Hematopoietic multipotent progenitor cell treated with erythropoietin and hydrocortisone succinate and interleukin-3 and kit ligand, for 6 days (in vitro differentiated cells): Measurements from ENCODE around the gene NHSL2.

Experiments used
- DNase-seq: peaks from one replicate; pipeline ENCODE4 v3.0.0-alpha.2; 2015

NHSL2 gene

DNA sequence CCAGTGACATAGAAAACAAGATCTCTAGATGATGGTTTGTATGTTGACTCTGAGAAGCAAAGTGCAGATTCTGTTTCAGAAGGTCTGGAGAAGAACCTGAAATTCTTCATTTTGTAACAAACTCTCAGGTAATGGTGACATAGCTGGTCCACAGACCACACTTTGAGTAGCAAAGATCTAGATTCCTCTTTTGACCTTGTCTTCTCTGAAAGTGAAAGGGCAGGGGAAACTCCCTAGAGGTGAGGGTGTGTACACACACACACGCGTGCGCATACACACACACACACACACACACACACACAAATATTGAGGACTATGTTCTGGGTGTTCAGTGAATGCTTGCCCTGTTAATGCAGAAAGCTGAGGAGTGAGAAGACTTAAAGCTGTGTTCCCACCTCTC is 110.1 kb downstream of the NHSL2 start:
- DNase-seq: no peak

DNA sequence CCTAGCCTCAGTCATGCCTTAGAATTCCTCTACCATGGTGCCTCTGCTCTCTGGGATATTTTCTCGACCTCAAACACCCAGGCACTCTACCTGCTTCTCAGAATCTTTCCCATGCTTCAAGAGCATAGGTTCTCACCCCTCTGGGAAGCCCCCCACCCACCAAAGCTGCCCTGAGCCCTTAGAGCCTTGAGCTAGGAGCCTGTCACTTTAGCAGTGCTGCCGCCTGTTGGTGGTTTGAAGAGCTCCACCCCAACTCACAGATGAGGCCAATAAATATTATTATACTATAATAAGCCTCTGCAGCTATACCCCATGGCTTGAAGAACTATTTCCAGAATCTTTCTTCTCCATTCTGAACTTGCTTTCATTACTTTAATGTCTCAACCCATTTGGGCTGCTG is 111.3 kb downstream of the NHSL2 start:
- DNase-seq: peak; percentile 60

- no peak for DNase-seq
Observed at GRCh38 chrX:72023071-72023470, 112.4 kb downstream of the NHSL2 start.

- DNase-seq: no peak
Observed at GRCh38 chrX:72025236-72025770, 114.7 kb downstream of the NHSL2 start.

- no peak for DNase-seq
Observed at GRCh38 chrX:72026341-72027023, 115.8 kb downstream of the NHSL2 start.

GRCh38 chrX:72027024-72027913 is 116.6 kb downstream of the NHSL2 start:
- DNase-seq: no peak

- DNase-seq: no peak
Observed at GRCh38 chrX:72027914-72028307, 117.3 kb downstream of the NHSL2 start.

DNA sequence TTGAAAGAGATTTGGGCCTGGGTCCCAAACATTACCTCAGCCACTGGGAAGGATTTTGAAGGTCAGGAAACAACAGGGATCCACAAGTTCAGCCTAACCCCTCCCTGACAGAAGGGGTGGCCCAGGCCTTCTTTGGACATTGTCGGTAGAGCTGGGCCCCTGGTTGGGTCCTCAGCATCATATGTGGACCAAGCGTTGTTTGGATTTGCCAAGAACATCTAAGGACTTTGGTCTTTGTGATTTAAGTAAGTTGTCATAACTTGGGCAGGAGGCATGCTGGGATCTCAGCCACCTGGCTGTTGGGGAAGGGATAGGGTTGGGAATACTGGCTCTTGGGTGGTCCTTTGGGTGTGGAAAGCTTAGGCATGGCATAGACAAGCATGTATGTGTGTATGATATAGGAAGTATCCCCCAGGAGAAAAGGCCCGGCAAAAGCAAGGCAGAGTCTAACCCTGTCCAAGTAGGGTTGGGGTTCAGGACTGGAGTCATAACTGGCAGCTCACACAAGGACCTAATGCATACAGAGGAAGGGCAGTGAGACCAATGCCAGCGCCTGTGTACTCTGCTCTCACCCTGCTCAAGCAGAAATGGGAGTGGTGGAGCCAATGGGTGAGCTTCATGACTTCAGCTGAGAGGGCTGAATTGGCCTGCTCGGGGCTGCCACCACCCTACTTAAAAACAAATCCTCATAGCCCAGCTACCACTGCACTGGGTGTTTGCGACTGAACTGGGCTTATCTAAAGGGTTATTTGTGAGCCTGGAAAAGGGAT is 118.2 kb downstream of the NHSL2 start:
- DNase-seq: no peak

DNA sequence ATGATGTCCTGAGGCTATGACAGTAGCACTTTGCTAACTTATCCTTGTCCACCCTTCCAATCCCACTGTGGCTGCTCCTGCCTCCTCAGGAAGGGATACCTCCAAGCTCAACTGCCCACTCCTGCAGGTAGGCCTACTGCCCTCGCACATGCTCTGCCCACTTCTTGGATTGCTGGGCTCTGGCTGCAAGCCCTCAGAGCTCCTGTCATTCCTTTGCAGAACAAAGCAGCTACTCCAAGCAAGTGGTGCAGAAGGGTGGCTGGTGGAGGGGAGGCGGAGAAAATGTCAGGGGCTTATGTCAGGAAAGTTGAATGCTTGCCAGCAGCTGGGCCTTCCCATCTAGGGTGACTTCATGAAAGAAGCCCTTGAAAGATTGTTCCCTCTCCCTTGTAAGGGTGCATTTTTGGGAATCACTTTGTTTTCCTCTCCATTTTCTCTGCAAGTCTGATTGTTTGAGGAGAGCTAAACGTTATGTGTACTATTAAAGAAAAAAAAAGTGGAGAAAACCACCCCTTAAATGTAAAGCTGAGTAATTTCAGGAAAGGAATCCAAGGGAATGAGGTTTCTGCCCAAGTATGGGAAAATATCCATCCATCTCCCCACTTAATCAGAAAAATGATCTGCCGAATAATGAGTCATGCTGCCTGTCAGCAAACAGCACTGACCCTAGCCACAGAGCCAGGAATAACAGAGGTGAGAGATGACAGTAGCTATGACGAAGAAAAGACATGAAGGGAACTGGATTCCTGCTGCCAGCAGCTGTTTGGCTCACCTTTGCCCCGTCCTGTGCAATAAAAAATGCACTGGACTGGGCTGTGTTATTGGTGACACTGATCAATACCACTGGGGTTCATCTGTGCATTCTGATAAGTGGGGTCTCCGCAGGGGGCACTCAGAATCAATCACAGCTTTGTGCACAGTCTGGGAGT is 119.1 kb downstream of the NHSL2 start:
- no peak for DNase-seq

DNA sequence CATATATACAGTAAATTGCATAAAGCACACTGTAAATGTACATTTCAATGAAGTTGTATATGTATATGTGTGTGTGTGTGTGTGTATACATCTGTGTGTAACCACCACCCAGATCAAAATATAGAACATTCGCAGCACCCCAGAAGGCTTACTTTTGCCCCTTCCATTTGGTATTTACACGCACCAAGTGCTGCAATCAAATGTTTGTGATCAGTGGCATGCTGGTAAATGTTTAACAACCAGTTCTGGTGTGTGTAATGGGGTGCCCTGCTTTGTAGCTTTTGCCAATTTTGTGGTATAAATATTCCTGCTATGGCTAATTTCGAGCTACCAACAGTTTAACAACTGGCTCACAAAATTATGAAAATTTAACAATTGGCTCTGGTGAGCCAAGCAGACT is 119.8 kb downstream of the NHSL2 start:
- DNase-seq: no peak

DNA sequence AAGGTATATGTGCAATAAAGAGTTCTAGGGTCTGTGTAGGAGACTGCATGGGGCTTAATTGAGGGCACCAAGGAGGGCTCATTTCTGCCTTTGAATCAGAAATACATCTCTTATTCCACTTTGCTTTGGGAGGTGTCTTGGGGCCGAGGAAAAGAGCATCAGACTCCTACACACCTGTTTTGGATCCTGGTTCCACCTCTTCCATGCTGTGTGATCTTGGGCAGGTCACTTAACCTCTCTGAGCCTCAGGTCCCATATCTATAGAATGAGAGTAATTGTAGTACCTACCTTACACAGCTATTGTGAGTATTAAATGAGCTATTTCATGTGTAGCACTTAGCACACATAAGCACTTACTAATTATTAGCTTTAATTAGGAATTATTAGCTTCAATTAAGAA is 120.5 kb downstream of the NHSL2 start:
- DNase-seq: no peak

DNA sequence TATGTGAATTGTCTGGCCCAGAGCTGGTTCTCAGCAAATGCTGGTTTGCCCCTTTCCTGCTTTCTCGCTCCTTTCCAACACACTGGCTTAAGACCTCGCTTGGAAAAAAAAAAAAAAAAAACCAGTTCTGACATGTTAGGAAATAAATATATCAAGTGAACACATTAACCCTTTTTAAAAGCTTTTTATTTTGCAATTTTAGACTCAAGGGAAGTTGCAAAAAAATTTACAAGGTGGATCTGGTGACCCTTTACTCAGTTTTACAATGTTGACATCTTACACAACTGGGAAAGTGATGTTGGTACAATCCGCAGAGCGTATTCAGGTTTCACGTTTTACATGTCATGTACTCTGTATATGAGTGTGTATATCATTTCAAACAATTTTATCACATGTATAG is 121.0 kb downstream of the NHSL2 start:
- no peak for DNase-seq

DNA sequence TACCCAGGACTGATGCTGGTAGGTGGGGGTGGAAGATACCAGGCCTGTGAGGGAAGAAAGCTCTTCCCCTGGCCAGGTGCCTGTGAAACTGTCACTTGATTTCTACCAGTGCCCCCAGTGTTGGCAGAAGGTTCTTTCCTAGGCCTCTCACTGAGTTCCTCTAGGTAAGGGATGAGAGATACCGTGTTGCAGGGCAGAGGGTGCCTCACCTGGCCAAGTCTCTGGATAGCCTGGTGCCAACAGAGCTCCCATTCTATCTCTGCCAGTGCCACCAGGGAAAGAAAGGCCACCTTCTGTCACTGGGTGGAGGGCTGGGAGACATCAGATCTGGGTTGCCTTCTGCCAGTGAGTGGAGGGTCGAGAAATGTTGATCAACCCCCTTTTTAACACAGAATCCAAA is 127.0 kb downstream of the NHSL2 start:
- DNase-seq: no peak

GRCh38 chrX:72038016-72038415 is 127.4 kb downstream of the NHSL2 start:
- no peak for DNase-seq

GRCh38 chrX:72038868-72039267 is 128.2 kb downstream of the NHSL2 start:
- DNase-seq: no peak

DNA sequence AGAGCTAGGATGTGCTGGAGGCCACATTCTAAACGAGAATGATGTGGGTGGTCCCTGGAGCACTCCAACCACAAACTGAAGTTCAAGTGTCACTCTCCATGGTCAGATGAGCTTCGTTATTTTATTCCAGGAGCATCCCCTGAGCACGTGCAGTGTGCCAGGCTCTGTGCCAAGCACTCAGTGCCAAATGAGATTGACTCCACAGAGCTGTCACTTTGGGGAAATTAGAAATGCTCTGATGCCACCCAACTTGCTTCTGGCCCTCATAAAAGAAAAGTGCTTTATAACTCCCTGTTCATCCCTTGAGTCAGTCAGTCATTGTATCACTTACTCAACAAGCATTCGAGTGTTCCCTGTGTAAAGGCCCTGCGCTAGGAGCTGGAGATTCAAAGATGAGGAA is 129.9 kb downstream of the NHSL2 start:
- DNase-seq: no peak

DNA sequence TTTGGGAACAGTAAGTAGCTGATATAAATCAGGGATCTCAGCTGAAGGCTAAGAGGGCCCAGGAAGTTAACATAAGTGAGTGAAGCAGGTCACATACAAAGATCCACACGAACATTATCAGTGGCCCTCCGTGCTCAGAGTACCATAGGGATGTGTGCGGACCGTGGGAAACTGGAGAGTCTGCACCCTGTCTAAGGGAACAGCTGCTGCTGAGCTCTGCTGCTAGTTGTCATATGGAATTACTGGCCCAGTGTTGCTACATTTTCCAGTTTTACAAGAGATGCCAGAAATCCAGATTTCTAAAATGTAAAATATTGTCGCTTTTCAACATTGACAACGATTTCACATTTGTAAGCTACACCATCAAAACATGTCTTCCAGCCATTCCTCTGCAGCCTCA is 130.5 kb downstream of the NHSL2 start:
- no peak for DNase-seq

- DNase-seq: no peak
Observed at GRCh38 chrX:72041871-72042851, 131.5 kb downstream of the NHSL2 start.

DNA sequence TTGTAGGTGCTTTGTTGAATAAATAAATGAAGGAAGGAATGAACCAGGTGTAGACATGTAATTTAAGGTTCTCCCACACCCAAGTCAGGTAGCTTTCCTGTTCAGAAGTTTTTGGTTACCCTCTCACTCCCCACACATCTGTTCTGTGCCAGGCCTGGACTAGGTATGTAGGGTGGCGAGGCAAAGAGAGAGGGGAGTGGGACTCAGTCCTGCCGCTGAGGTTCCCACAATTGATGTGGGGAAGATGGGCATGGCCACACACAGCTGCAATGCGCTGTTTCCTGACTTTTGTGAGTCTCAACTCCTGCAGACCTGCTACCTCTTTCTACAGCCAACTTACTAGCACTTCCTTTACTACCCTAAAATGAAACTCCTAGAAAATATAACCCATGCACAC is 132.2 kb downstream of the NHSL2 start:
- no peak for DNase-seq

GRCh38 chrX:72043636-72044035 is 133.0 kb downstream of the NHSL2 start:
- DNase-seq: no peak

GRCh38 chrX:72045141-72045540 is 134.5 kb downstream of the NHSL2 start:
- no peak for DNase-seq
